ENCODE results near the gene PCDHA13.

DNA sequence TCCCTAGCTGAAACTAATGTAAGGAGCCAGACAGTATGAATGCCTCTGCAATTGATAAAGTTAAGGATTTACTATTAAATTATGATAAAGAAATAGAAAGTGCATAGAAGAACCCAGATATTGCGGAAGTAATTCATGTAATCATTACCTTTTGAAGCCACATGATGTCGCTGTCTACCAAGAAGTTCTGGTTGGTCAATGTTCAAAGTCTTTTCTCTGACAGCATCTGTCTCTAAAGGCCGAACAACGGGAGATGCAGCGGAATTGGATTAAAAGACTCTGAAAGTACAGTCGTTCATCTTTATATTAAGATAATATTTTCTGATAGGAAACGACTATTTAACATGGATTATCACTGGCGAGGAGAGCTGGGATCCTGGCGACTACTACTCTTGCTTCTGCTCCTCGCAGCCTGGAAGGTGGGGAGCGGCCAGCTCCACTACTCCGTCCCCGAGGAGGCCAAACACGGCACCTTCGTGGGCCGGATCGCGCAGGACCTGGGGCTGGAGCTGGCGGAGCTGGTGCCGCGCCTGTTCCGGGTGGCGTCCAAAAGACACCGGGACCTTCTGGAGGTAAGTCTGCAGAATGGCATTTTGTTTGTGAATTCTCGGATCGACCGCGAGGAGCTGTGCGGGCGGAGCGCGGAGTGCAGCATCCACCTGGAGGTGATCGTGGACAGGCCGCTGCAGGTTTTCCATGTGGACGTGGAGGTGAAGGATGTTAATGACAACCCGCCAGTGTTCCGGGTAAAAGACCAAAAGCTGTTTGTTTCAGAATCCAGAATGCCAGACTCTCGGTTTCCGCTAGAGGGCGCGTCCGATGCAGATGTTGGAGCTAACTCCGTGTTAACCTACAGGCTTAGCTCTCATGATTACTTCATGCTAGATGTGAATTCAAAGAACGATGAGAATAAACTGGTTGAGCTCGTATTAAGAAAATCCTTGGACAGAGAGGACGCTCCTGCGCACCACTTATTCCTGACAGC is 40.7 kb upstream of the PCDHA13 start, which contains the start of gene PCDHA8:
- TF ChIP-seq, protein P1, sequence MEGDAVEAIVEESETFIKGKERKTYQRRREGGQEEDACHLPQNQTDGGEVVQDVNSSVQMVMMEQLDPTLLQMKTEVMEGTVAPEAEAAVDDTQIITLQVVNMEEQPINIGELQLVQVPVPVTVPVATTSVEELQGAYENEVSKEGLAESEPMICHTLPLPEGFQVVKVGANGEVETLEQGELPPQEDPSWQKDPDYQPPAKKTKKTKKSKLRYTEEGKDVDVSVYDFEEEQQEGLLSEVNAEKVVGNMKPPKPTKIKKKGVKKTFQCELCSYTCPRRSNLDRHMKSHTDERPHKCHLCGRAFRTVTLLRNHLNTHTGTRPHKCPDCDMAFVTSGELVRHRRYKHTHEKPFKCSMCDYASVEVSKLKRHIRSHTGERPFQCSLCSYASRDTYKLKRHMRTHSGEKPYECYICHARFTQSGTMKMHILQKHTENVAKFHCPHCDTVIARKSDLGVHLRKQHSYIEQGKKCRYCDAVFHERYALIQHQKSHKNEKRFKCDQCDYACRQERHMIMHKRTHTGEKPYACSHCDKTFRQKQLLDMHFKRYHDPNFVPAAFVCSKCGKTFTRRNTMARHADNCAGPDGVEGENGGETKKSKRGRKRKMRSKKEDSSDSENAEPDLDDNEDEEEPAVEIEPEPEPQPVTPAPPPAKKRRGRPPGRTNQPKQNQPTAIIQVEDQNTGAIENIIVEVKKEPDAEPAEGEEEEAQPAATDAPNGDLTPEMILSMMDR (IDR thresholded peaks at IDR 0.05; ENCODE audit: poor library complexity, severe bottlenecking): no peak
- TF ChIP-seq TAF1 (IDR thresholded peaks at IDR 0.05; ENCODE audit: low read depth) (no peak), EZH2 (IDR thresholded peaks at IDR 0.05; ENCODE audit: borderline replicate concordance, insufficient read depth, low read length, poor library complexity, severe bottlenecking) (no peak)
